Thoracic aorta (tissue), 2 donors: Measurements from ENCODE around the gene INPP5J. TPM values are rescaled to one million over a fixed set of nuclear protein-coding genes. Genes with fewer than 3 reads are reported as not detected.

Experiments used
- ATAC-seq: fragments of 150-250 bp; one replicate; pipeline ENCODE4 v1.8.0; 2017; ENCODE audit warnings: low read depth; ENCODE audit not compliant: insufficient number of reproducible peaks, low FRiP score
- DNase-seq: peaks from one replicate; pipeline ENCODE4 v3.0.0-alpha.2; 2020; ENCODE audit warnings: low spot score
- H3K27ac ChIP-seq, 2 donors: fragments of 200-600 bp; sonication (generic); 1 replicate in 1 of 2; 2 replicates in 1 of 2; pipeline ENCODE4 v1.5.1; 2016; ENCODE audit warnings: mild to moderate bottlenecking in 2 of 2, moderate library complexity in 2 of 2
- H3K27me3 ChIP-seq: fragments of 200-600 bp; sonication (generic); replicated peaks from 2 replicates; pipeline ENCODE4 v1.6.0; 2016; ENCODE audit warnings: mild to moderate bottlenecking; ENCODE audit not compliant: insufficient read depth
- H3K36me3 ChIP-seq: fragments of 200-600 bp; sonication (generic); one replicate; pipeline ENCODE4 v1.5.1; 2016
- H3K4me1 ChIP-seq, 2 donors: fragments of 200-600 bp; sonication (generic); 1 replicate in 1 of 2; 2 replicates in 1 of 2; pipeline versions ENCODE4 v1.5.1 to v1.6.0; 2016; ENCODE audit warnings: low read depth in 2 of 2, mild to moderate bottlenecking in 1 of 2; ENCODE audit not compliant: control insufficient read depth in 1 of 2
- H3K4me3 ChIP-seq: fragments of 200-600 bp; sonication (generic); 2 replicates; pipeline ENCODE4 v1.5.1; 2016; ENCODE audit warnings: mild to moderate bottlenecking
- H3K9me3 ChIP-seq: fragments of 200-600 bp; sonication (generic); 2 replicates; pipeline ENCODE4 v1.5.1; 2016
- CTCF ChIP-seq: fragments of 200-600 bp; sonication (generic); IDR thresholded peaks from one replicate; pipeline ENCODE4 v1.5.1; 2019; ENCODE audit warnings: antibody characterized with exemption
- total RNA-seq, 2 donors: library from RNA; depleted of rRNA; stranded (reverse); fragments of >200 nt; gene quantifications; one replicate each; pipeline versions ENCODE4 v1.1.0 to v1.2.3, GENCODE V29; 2016

The INPP5J gene
- total RNA-seq, 2 donors from 2014 or later, result 2.3 to 4.1 TPM

DNA sequence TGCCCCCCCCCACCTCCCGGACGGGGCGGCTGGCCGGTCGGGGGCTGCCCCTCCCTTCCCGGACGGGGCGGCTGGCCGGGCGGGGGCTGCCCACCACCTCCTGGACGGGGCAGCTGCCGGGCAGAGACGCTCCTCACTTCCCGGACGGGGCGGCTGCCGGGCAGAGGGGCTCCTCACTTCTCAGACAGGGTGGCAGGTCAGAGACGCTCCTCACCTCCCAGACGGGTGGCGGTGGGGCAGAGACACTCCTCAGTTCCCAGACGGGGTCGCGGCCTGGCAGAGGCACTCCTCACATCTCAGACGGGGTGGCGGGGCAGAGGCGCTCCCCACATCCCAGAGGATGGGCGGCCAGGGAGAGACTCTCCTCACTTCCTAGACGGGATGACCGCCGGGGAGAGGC, 61.2 kb downstream of the INPP5J start:
- peaks cover 8% of the 10 kb centered on the region for H3K36me3 ChIP-seq

More for the DNA sequence above, 61.2 kb downstream of the INPP5J start:
- Histone ChIP-seq H3K4me3 (no peak overlapping the region), H3K27me3 (no peaks in the 10 kb centered on the region), H3K4me1 (peaks cover 2 to 7% of the 10 kb centered on the region in 2 donors), H3K27ac (no peak overlapping the region), H3K9me3 (no peaks in the 10 kb centered on the region)
- TF ChIP-seq CTCF, result no peak
- ATAC-seq, result no peak
- no peak for DNase-seq

Other genes with a start within 250 kb of the INPP5J start
- gene MORC2, start 154.2 kb upstream of the INPP5J start, total RNA-seq, result 10 to 100 TPM; 16.7 to 27.5 TPM
- 100 to 1,000 TPM in 1 of 2 donors, 10 to 100 TPM in 1; 69.0 to 109 TPM for gene TUG1, start 153.7 kb upstream of the INPP5J start, total RNA-seq
- gene SMTN, start 41.6 kb upstream of the INPP5J start, total RNA-seq, result 100 to 1,000 TPM; 632 to 946 TPM
- gene SELENOM, start 15.4 kb upstream of the INPP5J start, total RNA-seq, result 1,000 to 10,000 TPM in 1 of 2 donors, 100 to 1,000 TPM in 1; 453 to 1,695 TPM
- not detected for gene PLA2G3, start 17.5 kb downstream of the INPP5J start, total RNA-seq
- 10 to 100 TPM; 31.3 to 40.2 TPM for gene RNF185, start 37.2 kb downstream of the INPP5J start, total RNA-seq
- gene LIMK2, start 89.3 kb downstream of the INPP5J start, total RNA-seq, result 10 to 100 TPM; 38.4 to 76.8 TPM
- gene PIK3IP1, start 169.5 kb downstream of the INPP5J start, total RNA-seq, result 10 to 100 TPM; 56.3 to 57.9 TPM
- gene PATZ1, start 223.4 kb downstream of the INPP5J start, total RNA-seq, result 10 to 100 TPM; 14.6 to 15.2 TPM